ENCODE data around the gene SLC43A1. TPM values are rescaled to one million over a fixed set of nuclear protein-coding genes. Genes with fewer than 3 reads are reported as not detected.

SLC43A1 gene
- total RNA-seq, 1 donor from 2014 or later, result 3.6 TPM

DNA sequence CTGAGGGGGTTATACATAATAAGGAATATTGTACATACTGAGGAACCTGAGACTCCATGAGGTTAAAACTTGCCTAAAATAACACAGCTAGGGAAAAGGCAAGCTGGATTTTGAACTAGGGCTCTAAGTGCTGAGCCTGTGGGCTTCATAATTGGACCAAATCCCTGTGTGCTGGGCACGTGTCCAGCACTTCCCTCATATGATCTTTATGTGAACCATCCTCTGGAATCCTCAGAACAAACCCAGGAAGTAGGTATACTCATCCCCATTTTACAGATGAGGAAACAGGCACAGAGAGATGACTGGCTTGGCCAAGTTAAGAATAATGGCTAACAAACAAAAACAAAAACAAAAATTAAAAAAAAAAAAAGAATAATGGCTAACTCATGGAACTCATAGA is 40.3 kb downstream of the SLC43A1 start:
- TF ChIP-seq, protein P1, sequence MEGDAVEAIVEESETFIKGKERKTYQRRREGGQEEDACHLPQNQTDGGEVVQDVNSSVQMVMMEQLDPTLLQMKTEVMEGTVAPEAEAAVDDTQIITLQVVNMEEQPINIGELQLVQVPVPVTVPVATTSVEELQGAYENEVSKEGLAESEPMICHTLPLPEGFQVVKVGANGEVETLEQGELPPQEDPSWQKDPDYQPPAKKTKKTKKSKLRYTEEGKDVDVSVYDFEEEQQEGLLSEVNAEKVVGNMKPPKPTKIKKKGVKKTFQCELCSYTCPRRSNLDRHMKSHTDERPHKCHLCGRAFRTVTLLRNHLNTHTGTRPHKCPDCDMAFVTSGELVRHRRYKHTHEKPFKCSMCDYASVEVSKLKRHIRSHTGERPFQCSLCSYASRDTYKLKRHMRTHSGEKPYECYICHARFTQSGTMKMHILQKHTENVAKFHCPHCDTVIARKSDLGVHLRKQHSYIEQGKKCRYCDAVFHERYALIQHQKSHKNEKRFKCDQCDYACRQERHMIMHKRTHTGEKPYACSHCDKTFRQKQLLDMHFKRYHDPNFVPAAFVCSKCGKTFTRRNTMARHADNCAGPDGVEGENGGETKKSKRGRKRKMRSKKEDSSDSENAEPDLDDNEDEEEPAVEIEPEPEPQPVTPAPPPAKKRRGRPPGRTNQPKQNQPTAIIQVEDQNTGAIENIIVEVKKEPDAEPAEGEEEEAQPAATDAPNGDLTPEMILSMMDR (conservative IDR thresholded peaks at IDR 0.05; ENCODE audit: low read depth, low read length), result no peak
- no peak for DNase-seq (ENCODE audit: low read depth)
- no peak overlapping the region for H3K4me3 ChIP-seq (ENCODE audit: low read depth, low read length)

DNA sequence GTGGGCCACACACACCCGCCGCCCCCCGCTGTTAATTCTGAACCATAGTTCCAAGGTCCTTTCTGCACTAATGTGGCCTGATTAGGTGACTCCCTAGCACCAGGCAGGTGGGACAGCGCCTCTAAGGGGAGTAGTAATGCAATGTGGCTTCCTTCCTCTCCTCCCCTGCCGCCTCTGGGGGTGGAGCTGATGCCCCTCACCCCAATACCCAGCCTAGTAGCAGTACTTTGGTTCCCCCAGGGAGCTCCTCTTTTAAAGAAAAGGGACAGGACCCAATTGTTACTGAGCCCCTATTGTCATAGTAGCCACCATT is 40.7 kb downstream of the SLC43A1 start:
- no peak for DNase-seq (ENCODE audit: low read depth)
- no peak overlapping the region for H3K4me3 ChIP-seq (ENCODE audit: low read depth, low read length)
- TF ChIP-seq, protein P1 (conservative IDR thresholded peaks at IDR 0.05; ENCODE audit: low read depth, low read length), result no peak

DNA sequence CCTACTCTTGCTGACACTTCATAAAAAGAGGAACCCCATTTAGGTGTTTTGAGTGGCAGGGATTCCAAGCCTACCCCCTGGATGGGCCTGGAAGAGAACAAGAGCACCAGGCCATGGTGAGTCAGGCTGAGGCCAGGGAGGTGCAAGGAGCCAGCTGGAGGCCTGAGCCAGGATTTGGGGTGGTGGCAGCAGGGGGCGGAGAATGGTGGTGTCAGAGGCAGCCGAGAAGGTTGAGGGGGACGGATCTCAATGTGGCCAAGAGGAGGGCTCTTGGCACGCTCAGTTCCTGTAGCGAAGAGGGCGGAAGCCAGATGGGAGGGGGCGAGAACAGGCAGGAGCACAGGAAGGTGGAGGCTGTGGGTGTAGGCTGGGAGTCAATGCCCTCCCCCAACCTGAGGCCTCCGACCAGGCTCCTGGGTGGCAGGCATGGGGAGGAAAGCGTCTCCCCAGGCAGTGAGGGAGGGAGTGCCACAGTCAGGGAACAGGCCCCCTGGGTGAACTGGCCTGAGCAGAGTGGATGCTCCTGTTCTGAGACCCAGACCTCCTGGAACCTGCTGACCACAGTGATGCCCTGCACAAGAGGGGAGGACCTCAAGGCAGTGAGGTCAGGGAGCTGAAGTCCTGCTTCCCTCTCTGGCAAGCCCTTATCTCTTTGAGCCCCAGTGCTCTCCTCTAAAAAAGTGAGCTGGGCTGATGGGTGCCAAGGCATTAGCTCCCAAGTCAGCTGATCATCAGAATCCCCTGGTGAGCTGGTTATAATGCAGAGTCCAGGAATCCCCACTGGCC is 41.3 kb downstream of the SLC43A1 start:
- DNase-seq (ENCODE audit: low read depth), result no peak
- H3K4me3 ChIP-seq (ENCODE audit: low read depth, low read length), result no peak overlapping the region
- TF ChIP-seq, protein P1 (conservative IDR thresholded peaks at IDR 0.05; ENCODE audit: low read depth, low read length), result no peak

DNA sequence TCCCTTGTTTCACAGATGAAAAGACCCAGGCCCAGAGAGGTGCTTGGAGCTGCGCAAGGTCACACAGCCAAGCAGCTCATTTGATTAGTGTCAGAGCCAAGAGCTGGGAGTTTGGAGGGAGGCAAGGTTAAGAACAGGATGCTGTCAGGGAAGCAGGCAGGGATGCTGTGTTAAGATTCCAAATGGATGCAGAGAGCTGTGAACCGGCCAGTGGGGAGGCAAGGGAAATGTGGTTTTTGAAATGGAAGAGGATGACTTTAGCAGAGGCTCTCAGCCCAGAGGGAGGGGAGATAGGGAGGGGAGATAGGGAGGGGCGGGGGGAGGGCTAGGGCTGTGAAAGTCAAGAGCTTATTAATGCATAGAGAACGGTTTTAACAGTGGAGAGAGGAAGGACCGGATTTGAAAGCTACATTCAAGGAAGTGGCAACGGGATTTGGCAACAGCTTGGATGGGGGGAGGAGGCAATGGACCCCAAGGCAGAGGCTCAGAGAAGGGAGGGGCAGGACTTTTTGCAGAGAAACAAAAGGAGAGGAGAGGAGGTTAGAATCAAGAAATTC is 42.1 kb downstream of the SLC43A1 start:
- DNase-seq (ENCODE audit: low read depth), result no peak
- TF ChIP-seq, protein P1 (conservative IDR thresholded peaks at IDR 0.05; ENCODE audit: low read depth, low read length), result no peak
- no peak overlapping the region for H3K4me3 ChIP-seq (ENCODE audit: low read depth, low read length)

DNA sequence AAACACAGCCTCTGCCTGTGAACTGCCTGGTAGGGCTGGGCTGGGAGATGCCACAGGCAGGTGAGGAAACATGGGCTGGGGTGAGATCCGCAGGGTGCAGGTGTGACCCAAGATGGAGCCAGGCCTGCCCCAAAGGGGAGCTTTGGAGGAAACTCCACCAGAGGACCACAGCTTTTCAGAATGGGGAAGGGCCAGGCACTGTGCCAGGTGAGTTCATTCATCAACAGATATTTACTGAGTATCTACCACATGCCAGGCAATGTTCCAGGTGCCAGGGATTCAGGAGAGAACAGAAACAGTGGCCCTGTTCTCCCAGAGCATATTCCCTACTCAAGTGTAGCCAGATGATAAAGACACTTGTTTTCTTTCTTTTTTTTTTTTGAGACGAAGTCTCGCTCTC is 44.0 kb downstream of the SLC43A1 start:
- no peak overlapping the region for H3K4me3 ChIP-seq (ENCODE audit: low read depth, low read length)
- DNase-seq (ENCODE audit: low read depth), result no peak
- TF ChIP-seq, protein P1 (conservative IDR thresholded peaks at IDR 0.05; ENCODE audit: low read depth, low read length), result no peak

DNA sequence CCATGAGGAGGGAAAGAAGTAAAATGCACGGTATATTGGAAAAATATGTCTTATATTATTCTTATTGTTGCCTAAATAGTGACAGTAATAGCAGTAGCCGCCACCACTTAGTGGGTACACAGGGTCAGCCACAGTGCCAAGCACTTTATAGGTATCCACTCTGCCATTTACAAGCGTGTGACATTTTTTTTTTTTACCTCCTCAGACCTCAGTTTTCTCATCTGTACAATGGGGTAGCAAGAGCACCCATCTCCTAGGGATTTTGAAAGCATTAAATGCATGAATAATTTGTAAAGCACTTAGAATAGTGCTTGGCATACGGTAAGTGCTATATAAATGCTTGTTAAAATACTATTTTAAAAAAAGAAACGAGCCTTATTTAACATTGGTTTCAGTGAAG is 46.2 kb downstream of the SLC43A1 start:
- DNase-seq (ENCODE audit: low read depth), result no peak
- H3K4me3 ChIP-seq (ENCODE audit: low read depth, low read length), result no peak overlapping the region
- TF ChIP-seq, protein P1 (conservative IDR thresholded peaks at IDR 0.05; ENCODE audit: low read depth, low read length), result no peak

DNA sequence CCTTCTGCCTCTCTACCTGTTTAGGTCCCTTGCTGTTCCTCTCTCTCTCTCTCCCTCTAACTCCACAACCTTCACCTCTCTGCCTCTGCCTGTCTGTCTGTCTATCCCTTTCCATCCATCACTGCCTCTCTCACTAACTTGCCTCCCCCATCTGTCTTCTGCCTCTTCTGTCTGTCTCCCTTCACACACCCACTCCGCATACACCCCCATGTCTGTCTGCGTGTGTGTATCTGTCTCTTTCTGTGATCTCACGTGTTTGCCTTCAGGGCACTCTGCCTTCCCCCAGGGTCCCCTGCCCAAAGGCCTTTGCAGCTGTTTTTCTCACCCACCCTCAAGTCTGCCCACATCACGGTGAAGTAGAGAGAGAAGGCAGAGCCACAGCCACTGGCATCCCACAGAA is 47.2 kb downstream of the SLC43A1 start:
- TF ChIP-seq, protein P1 (conservative IDR thresholded peaks at IDR 0.05; ENCODE audit: low read depth, low read length), result no peak
- no peak for DNase-seq (ENCODE audit: low read depth)
- H3K4me3 ChIP-seq (ENCODE audit: low read depth, low read length), result no peak overlapping the region
